Fibroblast of skin of back (primary cell): ENCODE results near the gene VWDE. TPM values are rescaled to one million over a fixed set of nuclear protein-coding genes. Genes with fewer than 3 reads are reported as not detected.
A peak's percentile ranks its signal among the peaks of the same experiment; 100 is the strongest.
"Not testable (repeated sequence)": the region's sequence is repeated elsewhere in the genome, so short reads cannot be mapped to it uniquely, and the experiment has no call there.

Source experiments
- DNase-seq: peaks from one replicate; pipeline ENCODE4 v3.0.0-alpha.2; 2013
- polyA plus RNA-seq, 2 experiments: library from polyadenylated mRNA; unstranded; fragments of 120-200 nt; gene quantifications; one replicate each; pipeline ENCODE4 v1.2.1, GENCODE V29; 2013; ENCODE audit not compliant: insufficient read length in 2 of 2

The VWDE gene
- polyA plus RNA-seq (2013, experiment 1 of 2; ENCODE audit: insufficient read length), result not detected
- polyA plus RNA-seq (2013, experiment 2 of 2; ENCODE audit: insufficient read length), result not detected

DNA sequence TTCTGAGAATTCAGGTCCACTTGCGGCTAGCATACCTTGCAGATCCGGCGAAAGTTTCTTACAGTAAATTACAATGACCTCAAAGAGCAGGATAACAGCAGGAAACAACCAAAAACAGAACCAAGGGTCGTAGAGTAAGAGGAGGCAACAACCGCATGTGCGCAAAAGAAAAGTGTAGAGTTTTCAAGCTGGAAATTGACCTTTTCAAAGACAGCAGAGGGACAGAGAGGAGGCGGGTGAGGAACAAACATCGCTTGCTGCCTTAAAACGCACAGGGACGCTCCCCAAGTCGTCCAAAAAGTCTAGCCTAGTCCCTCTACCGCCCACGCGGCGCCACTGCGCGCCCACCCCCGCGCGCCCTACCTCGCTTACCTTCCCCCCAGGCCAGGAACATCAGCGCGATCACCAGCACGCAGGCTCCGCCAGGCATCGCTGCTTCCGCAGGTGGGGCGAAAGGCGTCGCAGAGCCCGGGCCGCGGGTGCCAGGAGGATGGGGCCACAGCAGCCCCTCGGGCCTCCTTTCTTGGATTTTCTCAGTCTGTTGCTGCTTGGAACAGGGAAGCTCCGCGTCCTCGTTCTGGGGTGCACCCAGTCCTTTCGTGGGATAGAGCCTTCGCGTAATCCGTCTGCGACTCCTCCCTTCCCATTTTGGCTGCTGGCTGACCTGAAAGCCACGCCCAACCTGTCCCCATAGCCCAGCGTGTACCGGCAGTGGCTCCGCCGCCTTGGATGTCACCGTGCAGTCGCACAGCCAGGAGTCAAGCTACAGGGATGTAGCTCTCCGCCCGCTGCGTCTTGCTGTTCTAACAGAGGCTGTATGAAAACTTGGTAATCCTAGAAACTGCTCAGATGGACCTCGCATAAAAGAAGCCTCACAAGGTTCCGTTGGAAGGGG is at the start of gene VWDE:
VWDE (minus strand) TSS at position 579 of the 895 bp plus-strand sequence; CDS start at position 430, 149 bp downstream.
- DNase-seq, result no peak

DNA sequence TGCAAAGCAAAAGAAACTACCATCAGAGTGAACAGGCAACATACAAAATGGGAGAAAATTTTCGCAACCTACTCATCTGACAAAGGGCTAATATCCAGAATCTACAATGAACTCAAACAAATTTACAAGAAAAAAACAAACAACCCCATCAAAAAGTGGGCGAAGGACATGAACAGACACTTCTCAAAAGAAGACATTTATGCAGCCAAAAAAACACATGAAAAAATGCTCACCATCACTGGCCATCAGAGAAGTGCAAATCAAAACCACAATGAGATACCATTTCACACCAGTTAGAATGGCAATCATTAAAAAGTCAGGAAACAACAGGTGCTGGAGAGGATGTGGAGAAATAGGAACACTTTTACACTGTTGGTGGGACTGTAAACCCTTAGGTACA is 49.5 kb upstream of the VWDE start:
- not testable (repeated sequence) for DNase-seq

DNA sequence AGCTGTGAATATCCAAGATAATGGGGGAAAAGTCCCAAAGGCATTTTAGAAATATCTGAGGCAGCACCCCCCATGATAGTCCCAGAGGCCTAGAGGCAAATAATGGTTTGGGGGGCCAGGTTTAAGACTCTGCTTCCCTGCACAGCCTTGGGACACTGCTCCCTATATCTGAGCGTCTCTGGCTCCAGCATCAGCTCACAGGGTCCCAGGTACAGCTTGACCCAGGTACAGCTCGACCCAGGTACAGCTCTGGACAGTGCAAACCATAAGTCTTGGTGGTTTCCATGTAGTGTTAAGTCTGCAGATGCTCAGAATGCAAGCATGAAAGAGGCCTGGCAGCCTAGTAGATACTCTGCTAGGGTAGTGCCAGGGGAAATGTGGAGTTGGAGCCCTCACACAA is 47.0 kb upstream of the VWDE start:
- no peak for DNase-seq

DNA sequence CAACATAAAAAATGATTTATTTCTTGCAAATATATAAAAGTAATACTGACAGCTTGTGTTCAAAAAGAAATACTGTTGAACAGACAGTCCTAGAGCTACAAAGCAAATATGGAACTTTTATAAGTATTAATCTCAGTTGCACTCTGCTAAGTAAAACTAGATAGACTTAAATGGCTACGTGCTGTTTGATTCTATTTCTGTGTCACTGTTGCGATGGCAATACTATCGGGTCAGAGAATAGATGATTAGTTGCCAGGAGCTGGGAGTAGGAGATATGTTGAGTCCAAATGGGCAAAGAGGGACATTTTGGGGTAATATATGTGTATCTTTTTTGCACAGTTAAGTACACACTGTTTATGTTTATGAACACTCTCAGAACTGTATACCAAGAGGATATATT is 41.1 kb upstream of the VWDE start:
- DNase-seq, result no peak

DNA sequence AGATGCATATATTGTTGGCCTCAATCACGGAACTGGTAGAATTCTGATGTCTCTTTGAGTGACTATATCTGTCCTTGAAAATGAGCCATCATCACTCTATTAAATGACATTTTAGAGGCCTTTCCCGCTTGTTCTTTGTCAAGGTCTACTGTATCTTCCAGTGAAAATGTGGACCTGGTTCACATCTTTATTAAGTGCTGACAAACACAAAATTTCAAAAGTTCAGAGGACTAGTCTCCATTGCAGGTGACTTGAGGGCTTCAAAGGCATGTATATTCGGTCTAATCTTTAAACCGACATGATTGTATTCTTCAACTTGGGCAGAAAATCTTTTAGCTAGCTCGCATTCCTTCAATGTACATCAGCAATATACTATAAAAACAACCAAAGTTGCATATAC is 36.6 kb upstream of the VWDE start:
- DNase-seq, result no peak

DNA sequence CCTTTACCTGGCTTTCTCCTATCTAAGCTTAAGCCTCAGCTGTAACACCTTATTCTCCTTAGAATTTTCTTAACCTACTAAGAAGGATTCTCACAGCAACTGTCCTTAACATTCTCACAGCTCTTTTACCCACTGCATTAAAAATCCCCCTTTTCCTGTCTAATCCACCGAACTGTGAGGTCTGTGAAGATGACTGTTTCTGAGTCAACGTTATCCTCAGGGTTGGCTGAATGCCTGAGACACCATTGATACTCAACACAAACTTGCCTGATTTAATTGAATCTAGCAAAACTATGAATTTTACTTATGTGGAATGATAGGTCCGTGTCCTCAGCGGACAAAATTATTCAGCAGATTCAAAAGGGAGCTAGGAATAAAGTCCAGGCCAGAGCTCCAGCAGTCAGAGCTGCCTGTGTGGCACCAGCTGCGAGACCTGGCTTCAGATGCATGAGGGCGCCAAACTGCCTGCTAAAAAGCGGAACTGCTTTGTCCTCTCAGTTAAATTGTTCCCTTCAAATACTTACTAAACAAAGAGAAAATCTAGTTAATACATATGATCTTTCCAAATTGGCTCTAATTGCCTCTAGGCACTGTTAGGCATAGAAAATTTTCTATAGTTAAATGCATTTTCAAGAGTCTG is 33.4 kb upstream of the VWDE start:
- DNase-seq, result peak; percentile 60

DNA sequence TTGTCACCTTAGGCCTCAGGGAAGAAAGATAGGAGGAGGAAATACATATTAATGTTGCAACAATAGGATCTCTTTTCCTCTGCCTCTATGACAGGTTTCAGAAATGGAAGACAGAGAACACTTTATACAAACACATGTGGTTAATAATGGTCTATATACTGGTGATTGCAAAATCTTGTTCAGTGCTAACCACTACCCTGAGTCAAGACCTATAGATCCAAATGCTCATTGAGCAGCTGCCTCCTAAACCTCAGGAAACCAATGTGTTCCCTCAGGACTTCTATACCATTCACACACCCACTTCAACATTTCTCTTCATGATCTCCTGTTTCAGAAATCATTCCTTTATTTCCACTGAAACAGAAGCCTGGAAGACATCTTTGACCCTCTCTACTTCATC is 32.5 kb upstream of the VWDE start:
- no peak for DNase-seq

DNA sequence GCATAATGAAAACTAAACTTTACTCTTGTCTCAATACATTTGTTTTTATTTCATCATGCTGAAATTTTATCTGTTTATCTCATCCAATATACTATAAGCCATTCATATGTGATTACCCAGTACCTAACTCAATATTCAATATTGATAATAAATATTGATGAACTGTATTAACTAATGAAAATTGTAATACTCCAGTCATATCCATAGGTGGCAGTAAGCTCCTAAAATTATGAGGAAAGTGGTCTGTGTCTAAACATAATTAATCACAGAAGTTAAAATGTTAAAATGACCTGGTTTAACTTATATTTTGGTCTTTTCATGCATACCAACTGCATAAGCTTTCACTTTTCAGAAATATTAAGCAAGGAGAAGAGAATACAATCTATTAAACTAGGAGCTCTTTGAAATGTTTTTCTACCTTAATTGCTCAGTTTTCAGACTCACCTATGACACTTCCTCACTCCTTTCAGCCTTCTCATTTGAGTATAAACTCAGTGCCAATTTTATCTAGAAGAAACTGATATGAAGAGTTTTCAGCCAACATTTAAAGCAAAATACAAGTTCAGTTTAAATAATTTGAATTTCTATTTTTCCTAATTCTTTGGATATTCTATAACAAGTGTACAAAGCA is 30.5 kb upstream of the VWDE start:
- no peak for DNase-seq

DNA sequence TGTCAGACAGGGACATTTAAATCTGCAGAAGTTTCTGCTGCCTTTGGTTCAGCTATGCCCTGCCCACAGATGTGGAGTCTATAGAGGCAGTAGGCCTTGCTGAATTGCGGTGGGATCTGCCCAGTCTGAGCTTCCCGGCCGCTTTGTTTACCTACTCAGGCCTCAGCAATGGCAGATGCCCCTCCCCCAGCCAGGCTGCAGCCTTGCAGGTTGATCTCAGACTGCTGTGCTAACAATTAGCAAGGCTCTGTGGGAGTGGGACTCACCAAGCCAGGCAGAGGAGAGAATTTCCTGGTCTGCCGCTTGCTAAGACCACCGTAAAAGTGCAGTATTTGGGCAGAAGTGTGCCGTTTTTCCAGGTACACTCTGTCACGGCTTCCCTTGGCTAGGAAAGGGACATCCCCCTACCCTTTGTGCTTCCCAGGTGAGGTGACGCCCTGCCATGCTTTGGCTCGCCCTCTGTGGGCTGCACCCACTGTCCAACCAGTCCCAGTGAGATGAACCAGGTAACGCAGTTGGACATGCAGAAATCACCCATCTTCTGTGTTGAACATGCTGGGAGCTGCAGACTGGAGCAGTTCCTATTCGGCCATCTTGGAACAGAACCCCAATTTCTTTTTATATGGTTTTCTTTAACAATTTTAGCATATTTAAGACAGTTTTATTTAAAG is 28.4 kb upstream of the VWDE start:
- DNase-seq, result peak; percentile 50

DNA sequence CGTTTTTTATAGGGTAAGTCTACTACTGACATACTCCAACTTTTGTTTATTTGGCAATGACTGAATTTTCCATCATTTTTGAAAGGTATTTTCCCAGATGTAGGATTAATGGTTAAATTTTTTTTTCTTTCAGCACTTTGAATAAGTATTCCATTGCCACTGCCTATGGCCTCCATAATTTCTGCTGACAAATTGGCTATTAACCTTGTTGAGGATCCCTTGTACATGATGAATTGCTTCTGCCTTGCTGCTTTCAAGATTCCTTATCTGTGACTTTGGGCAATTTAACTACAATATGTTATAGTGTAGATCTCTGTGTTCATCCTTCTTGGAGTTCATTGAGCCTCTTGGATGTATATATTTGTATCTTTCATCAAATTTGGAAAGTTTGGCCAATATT is 21.6 kb upstream of the VWDE start:
- no peak for DNase-seq

DNA sequence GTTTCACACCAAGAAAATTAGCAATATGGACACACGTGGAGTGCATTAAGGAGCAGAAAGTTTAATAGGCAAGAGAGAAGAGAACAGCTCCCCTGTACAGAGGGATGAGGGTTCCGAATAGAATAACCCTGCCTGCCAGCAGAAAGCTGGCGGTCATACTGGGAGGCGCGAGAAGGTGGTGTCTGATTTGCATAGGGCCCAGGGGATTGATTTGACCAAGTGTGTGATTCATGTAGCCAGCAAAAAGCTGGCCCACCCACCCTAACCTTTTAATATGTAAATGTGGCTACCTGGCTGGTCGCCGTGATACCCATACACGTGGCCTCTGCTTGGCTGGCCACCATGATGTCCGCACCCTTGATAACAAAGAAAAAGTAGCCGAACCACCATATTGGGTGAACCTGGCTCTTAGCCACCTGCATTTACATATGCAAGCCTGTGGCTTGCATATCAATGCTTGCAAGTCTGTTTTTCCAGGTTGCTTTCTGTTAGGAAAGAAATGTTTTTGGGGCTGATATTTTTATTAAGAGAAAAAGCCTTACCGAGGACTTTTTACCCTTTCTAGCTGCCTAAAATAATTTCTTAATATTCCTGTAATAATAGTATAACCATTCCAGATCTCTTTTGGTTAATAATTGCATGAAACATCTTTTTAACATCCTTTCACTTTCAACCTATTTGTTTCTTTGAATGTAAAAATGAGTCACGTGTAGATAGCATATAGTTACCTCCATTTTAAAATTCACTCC is 20.5 kb upstream of the VWDE start:
- no peak for DNase-seq

DNA sequence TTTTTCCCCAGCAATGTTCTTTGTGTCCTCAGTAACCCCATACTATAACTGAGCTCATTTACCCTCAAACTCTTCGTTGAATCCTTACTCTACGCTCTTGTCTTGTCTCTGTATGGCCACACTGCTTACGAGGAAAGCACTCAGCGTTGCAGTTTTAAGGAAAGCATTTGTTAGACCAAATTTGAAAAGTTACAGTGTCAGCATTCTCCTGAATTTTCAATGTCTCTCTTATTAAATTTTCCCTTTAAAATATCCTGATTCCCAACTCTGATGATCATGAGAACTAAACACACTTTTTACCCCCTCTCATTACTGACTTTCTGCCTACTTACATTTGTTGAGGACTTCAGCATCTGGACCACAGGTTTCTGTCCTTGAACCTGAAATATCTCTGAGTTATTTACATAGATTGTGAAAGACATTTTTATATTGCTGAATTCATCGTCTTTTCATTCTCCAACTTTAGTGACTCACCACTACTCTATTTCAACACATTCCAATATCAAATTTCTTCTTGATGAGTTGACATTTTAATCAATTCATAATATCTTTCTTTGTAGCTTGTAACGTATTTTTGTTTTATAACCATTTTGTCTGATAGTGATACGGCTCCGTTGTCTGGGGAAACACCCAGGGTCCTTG is 19.8 kb upstream of the VWDE start:
- peak; percentile 62 for DNase-seq

DNA sequence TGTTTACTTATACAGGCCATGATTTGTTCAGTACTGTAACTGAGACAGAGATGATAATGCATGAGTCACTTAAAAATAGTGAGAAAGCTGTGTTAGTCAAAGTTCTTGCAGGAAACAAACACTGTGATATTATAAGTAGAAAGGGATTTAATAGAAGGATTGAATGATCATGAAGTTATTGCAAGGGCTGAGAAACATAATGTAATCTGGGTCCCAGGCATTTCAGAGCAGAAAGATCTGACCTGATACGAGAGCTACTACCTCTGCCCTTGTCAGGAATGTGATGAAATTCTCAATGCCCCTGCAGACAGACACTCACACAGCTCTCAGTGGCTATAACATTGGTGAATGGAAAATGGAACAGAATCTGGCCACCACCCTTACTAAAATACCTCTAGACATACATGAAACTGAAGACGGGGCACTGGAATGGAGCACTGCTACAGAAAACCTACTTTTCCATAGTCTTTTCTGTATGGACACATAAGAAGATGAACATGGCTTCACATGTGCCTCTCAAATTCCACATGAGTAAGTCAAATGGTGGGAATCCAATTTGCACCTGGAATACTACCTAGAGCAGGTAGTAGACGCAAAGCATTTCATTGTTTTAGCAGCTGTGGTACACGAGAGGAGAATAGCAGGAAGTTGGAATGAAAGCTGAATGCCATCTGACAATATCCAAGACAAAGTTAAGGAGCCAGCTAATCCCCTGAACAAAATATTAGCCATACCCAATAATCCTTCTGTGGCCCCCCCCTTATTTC is 19.1 kb upstream of the VWDE start:
- DNase-seq, result peak; percentile 9

DNA sequence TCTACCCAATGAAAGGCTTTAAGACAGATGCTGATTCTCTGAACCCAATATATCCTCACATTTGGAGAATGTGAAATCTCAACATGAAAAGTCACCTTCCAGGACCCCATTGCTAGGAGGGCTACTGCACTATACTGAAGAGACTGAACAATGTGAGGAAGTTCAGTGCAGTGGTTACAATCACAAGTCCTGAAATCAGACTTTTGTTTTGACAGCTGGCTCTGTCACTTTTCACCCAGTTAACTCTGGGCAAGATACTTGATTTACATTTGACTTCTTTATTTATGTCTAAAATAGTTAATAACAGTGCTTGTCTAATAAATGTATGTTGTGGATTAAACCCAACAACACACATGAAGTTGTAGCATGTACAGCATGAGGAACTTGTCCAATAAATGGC is 14.8 kb upstream of the VWDE start:
- no peak for DNase-seq

DNA sequence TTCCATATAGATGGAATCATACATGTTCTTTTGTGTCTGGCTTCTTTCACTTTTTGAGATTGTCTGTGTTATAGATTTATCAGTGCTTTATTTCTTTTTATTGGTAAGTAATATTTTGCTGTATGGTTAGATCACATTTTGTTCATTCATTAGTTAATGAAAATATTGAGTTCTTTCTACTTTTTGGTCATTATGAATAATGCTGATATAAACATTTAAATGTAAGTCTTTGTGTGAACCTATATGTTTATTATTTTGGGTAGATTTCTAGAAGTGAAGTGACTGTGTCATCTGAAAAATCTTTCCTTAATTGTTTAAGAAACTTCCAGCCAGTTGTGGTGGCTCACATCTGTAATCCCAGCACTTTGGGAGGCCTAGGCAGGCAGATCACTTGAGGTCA is 11.4 kb upstream of the VWDE start:
- no peak for DNase-seq

DNA sequence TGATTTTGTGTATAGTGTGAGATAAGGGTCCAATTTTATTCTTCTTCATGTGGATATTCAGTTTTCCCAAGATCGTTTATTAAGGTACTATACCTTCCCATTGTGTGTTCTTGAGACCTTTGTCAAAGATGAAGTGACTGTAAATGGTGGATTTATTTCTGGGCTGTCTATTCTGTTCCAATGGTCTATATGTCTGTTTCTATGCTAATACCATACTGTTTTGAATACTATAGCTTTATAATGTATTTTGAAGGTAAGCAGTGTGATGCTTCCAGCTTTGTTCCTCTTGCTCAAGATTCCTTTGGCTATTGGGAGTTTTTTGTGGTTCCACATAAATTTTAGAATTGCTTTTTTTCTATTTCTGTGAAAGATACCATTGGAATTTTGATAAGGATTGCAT is 8.7 kb upstream of the VWDE start:
- no peak for DNase-seq

DNA sequence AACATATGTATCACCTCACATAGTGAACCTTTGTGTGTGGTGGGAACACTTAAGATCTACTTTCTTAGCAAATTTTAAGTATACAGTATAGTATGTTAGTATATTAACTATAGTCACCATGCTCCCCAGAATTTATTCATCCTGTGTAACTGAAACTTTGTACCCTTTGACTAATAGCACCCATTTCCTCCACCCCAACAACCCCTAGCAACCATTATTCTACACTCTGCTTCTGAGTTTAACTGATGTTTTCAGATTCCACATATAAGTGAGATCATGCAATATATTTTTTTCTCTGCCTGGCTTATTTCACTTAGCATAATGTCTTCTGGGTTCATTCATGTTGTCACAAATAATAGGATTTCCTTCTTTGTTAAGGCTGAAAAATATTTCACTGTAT is 6.9 kb upstream of the VWDE start:
- no peak for DNase-seq

DNA sequence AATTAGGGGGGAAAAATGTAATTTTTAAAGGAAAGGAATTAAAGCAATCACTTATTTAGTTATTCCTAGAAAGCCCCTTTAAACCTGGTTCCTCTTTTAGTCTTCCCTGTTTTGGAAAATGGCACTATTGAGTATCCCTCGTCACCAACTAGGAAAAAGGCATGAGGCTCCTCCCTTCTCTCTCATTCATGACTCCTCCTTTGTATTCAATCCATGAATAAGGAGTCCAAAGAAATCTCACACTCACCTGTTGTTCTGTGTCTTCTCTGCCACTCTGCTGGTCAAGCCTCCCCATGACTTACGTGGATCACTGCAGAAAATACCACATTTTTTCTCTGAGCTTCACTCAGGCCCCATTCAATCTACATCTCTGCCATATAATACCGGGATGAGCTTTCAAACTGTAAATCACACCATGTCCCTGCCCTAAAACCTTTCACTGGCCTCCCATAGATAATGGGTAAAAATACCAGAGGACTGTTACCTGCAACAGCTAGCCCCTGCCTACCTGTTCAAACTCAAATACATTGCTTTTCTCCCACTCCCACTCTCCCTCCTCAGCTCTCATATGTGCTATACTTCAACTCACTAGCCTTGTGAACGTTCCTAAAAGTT is 5.5 kb upstream of the VWDE start:
- DNase-seq, result no peak

DNA sequence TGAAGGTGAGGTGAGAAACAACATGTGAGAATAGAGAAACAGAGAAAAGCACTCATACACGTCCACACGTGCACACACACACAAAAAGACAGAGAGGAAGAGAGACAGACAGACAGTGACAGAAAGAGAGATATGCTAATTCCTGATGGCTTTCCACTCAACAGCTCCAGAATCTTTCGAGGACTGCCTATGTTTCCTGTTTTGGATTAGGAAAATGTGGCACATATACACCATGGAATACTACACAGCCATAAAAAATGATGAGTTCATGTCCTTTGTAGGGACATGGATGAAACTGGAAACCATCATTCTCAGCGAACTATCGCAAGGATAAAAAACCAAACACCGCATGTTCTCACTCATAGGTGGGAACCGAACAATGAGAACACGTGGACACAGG is 4.0 kb upstream of the VWDE start:
- DNase-seq, result not testable (repeated sequence)

DNA sequence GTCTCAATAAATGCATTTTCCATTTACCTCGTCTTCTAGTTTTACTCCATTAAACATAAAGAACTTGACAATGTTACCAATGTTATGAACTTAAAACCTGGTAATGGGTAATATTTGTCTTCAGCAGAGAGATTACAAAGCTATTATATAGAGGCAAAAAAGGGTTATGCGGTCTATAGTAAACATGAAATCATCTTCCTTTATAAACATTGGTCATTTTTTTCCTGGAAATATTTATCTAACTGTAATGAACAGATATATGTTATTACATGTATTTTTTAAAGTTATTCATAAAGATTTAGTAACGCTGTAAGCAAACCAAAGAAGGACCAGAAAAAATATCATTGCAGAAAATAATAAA is 1.3 kb downstream of the VWDE start:
- no peak for DNase-seq
